Activated T-helper 1 cell treated with Interleukin-2 at 50 U/mL for 16 hours (primary cell): ENCODE results near the gene MAP3K4.
"Not testable (repeated sequence)": the region's sequence is repeated elsewhere in the genome, so short reads cannot be mapped to it uniquely, and the experiment has no call there.

Experiments
- DNase-seq: peaks from one replicate; pipeline ENCODE4 v3.0.0-alpha.2; 2020; ENCODE audit warnings: low read depth

Gene MAP3K4

DNA sequence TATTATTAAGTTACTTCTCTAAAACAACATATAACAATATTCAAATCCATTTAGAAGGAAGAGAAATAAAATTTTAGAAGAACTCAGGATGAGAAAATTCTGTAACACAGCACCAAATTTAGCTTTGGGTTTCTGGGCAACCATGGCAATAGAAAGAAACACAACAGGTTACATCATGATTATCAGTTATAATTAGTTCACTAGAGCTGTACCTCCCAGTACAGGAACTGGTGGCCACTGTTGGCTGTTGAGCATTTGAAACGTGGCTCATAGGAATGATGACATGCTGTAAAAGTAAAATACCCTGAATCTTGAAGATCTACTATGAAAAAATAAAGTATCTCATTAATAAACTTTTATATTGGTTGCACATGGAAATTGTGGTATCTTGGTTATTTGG is 23.7 kb upstream of the MAP3K4 start:
- DNase-seq, result no peak

DNA sequence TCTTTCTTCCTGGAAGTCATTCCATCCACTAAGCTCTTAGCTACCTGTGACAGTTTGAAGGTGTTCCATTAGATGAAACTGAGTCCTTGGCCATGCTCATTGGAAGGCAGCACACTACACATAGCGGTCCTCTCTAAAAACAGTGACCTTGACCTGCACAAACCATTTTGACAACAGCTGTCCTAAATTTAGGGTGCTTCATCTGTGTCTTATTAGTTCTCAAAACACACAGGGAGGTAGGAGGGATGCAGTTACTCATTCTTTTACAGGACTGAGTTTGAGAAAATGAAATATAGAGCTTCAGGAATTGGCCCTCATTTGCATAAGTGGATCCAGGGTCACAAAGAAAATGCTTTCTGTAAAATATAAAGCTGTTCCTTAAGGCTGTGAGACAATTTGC is 20.4 kb upstream of the MAP3K4 start:
- DNase-seq, result no peak

DNA sequence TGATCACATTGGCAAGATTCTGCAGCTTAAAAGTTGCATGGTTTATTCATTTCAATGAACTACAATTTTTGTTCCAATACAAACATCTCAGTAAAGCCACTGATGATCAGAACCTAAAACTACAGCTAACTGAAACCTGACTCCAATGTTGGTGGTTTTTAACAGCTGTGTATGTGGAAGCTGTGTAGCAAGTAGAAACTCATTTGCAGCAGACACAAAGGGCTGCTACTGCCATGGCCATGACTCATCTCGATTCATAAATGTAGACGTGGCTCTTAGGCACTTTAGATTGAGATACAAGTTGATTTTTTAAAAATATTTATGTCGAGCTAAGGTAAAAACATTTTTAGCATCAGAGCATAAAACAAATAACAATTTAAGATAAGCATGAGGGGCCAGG is 19.5 kb upstream of the MAP3K4 start:
- DNase-seq, result no peak

DNA sequence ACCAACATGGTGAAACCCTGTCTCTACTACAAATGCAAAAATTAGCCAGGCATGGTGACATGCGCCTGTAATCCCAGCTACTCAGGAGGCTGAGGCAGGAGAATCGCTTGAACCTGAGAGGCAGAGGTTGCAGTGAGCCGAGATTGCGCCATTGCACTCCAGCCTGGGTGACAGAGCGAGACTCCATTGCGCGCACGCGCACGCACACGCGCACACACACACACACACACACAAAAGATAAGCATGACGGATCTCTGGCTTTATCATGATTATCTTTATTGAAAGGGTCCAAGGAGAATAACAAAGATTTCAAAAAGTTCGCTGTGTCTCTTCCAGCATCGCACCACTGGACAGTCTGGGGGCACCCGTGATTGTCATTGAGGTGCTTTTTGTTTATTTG is 19.0 kb upstream of the MAP3K4 start:
- DNase-seq, result not testable (repeated sequence)

DNA sequence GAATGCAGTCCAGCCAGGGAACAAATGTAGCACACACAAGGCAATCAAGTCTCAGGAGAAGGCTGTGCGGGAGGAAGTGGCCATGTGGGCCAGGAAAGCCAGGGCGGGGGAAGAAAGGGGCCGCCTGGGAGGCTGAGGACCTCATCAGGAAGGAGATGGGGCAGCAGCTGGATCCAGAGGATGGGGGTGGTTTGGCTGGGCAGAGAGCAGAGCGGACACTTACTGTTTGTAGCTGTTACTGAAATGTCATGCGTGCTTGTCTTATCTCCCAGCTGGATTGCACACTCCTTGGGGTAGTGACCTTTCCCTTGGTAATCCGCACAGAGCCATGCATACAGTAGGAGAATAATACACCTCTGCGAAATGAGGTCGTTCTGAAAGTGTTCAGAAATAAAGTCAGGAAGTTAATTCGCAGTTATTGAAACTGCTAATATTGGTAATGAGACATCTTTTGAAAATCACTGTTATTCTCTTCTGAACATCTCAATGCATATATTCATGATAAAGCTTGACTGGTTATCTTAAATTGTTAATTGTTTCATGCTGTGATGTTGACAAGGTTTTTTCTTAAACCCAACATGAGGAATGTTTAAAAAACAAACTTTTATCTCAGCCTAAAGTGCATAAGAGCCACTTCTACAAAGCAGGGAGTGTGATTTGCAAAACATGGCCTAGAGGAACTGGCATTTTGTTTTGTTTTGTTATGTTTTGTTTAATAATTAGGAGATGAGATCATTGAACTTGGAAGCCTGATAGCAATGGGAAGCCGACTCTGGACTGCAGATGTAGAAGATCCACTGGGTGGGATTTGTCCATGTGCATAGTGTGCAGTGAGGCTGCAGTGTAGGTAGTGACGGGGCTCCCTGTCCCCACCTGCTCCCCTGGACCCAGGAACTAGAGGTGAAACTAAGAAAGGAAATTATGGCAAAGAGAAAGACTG is 18.0 kb upstream of the MAP3K4 start:
- DNase-seq, result no peak

DNA sequence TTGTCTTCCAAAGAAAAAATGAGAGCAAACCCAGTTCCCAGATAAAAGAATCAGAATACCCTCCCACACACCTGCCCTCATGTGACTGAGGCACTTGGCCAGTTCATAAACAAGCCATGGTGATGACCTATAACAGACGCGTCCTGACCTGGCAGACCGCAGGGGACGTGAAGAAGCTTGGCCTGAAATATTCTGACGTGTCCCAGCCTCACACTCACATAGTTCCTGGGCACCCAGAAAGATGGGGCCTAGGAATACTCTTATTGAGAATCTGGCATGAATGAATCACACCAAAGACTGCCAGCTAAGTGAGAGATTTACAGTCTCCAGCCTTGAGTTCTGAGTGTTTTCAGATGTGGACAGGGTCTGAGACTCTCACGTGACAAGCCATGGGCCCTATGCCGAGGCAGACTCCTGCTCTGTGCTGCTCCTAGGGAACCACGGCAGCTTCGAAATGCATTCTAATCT is 17.2 kb upstream of the MAP3K4 start:
- DNase-seq, result no peak

DNA sequence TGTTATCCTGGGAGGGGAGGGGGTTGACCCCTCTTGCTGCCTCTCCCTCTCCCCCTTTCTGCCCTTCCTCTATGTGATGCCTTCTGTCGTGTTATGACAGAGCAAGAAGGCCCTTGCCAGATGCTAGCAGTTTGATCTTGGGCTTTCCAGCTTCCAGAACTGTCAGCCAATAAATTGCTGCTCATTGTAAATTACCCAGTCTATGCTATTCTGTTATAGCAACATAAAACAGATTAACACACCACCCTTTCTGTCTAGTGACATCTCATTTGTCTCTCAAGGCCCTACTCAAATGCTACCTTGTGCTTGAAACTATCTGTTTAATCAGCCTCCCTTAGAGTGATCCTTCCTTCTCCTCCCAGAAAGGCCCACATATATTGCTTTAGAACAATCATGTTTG is 16.4 kb upstream of the MAP3K4 start:
- DNase-seq, result no peak

DNA sequence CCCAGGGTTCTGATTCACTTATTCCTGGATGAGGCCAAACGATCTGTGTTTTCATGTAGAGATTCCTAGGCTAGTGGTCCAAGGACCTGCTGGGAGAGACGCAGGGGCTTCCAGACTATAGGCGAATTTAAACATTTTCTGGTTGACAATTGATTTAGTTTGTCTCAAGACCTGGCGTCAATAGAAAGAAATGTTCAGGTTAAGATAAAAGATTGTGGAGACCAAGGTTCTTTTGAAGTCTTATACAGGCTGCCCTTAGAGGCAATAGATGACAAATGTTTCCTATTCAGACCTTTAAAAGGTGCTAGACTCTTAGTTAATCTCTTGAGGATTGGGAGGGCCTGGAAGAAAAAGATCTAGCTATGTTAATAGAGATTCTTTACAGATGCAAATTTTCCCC is 15.6 kb upstream of the MAP3K4 start:
- DNase-seq, result not testable (repeated sequence)

DNA sequence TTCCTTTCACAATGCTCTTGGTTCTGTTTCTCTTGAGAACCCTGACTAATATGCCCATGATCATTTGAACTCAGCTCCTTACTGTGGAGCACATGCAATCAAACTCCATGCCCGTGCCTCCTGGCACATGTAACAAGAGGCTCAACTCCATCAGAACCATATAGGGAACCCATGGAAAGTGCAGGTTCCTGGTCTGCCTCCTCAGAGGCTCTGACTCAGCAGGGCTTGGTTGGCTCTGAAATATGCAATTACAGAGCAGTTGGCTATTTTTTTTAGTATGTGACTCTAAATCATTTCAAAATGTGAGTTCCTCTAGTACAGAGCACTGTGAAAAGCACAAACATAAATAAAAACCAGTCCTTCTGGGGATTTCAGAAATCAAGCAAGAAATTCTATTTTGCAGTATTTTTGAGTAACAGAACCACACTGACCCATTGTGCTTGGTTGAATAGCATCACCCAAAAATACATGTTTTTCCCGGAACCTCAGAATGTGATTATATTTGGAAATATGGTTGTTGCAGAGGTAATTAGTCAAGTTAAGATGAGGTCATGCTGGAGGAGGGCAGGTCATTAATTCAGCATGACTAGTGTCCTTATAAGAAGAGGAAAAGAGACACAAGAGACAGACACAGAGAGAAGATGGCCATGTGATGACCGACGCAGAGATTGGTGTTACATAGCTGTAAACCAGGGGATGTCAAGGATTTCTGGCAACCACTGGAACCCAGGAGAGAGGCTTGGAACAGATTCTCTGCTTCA is 13.2 kb upstream of the MAP3K4 start:
- no peak for DNase-seq

DNA sequence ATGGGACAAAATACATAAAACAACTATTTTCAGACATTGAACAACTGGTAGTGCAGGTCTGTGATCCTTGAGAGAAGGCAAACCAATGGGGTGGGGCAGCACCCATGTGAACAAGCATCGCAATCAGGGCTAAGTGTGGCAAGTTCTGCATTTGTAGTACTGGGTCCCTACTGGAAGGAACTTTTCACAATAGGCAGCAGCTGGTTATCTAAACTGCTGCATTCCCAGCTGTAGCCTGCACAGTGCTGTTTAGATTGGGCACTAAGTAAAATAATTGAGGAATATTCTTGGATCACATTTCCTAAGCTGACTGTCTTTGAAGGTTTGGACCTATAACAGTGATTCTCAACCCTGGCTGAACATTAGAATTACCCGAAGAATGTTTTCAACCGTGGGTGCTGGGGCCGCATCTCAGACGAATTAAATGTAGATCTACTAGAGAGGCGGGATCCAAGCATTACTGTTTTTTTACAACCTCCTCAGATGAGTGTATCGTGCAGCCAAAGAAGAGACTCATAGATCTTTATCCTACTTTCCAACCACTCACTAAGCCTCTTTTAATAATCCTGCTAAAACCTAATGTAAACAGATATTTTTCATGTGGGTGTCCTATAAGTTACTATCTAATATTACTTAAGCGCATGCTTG is 12.4 kb upstream of the MAP3K4 start:
- DNase-seq, result no peak

DNA sequence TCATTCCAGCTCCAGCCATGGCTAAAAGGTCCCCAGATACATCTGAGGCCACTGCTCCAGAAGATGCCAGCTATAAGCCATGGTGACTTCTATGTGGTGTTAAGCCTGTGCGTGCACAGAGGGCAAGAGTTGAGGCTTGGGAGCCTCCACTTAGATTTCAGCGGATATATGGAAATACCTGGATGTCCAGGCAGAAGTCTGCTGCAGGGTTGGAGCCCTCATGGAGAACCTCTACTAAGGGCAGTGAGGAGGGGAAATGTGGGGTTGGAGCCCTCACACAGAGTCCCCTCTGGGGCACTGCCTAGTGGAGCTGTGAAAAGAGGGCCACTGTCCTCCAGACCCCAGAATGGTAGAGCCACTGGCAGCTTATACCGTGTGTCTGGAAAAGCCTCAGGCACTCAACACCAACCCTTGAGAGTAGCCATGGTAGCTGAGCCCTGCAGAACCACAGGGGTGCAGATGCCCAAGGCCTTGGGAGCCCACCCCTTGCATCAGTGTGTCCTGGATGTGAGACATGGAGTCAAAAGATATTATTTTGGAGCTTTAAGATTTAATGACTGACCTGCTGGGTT is 8.1 kb upstream of the MAP3K4 start:
- DNase-seq, result not testable (repeated sequence)

DNA sequence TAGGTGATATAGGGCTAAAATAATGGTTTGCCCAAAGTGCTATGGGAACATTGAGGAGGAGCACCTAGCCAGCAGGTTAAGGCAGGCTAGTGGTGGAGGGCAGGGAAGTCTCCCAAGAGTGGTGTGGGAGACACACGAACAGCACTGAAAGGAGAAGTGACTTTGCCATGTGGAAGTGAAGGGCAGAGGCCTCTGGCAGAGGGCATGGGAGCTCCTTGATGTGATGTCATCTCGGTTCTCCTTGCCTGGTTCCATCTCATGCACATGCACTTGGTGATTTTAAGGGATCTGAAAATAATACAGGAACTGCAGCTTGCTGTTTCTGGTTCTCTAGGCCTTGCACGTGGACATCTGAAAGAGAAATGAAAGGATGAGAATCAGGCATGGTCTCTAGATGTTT is 4.7 kb upstream of the MAP3K4 start:
- DNase-seq, result no peak

DNA sequence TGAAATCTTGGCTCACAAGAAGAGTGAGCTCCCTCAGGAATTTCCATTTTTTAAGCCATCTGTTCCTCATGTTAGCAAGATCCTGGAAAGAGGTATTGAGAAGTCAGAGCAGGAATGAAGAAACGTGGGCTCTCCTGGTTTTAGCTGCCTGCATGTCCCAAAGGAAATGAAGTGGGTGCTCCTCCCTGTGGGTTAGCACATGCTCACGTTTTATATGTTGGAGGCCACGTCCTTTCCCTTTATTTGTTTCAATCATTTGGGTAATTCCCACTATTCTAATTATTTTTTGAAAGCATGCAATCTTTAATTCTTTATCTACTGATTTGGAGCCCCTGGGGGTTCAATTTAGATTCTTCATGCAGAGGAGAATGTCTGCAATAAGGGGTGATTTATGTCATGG is 4.3 kb upstream of the MAP3K4 start:
- DNase-seq, result no peak

DNA sequence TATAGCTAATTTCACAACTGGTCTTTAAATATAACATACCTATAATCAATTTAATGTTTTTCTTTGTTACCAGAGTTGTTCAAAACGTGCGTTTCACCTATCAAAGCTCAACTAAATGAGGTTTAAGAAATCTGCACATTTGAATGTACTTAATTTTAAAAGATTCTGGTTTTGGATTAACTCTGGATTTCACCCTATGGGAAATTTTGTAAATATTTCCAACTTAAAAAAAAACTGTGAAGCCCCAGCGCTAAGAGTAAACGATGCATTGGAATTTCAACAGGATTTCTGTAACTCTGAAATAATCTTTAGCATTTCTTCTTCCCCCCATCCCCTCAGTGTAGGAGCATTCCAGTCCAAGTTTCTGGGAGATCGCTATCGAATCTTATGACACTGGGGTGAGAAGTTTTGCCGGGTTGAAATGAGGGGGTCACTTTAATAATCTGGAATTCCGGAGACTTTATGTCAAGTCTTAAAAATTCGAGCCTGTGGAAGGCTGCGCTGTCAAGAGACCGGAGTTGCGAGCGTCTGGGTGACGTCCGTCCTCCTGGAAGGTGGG is 643 bp upstream of the MAP3K4 start:
- DNase-seq, result no peak

DNA sequence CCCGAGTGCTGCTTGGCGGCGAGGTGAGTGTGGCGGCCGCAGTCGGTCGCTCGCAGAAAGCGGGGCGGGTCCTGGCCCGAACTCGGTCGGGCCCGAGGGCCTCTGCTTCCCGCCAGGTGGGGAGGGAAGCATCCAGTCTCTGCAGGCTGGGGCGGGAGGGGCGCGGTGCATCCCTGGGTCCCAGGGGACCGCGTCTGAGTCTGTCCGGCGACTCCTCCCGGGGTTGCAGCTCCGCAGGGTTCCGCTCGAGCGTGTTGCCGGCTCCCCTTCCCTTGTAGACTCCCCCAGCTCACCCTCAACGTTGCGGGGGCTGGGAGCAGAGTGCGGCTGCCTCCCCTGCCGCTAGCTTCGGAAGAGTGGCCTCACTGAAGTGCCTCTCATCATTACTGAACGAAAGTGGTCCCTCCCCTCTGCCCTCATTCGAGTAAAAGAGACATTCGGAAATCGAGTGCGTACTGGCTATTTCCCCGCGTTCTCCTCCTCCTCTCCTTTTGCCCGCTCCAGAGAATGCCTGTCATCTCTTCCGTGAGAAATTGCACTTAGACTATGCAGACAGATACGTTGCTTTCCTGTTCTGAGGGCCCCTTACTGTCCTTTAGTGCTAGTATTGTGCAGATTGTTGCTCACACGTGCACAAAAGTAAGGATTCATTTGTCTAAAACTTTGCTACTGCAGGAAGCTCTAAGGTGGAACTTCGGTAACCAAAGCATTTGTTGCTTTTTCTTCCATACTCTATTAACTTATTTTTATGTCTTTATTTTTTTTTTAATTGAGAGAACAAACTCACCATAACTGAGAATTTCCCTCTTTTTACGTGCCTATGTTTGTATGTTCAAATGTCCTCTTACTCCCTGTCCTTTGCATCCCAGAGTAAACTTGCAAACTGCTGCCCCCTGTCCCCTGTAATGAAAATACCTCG is 751 bp downstream of the MAP3K4 start:
- no peak for DNase-seq

DNA sequence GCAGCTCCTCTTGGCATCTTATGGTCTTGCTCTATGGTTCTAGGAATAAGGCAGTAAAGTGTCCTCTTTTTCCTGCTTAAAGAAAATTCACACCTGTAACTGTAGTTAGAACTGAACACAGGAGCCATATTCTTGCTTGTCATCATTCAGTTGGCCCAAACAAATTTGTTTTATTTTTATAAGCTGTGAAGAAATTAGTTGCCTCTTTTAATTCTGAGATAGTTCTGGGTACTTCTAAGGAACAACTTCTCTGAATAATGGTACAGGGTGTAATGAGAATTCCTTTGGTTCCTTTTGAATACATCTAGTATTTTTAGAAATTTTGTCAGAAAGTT is 1.4 kb downstream of the MAP3K4 start:
- DNase-seq, result no peak

DNA sequence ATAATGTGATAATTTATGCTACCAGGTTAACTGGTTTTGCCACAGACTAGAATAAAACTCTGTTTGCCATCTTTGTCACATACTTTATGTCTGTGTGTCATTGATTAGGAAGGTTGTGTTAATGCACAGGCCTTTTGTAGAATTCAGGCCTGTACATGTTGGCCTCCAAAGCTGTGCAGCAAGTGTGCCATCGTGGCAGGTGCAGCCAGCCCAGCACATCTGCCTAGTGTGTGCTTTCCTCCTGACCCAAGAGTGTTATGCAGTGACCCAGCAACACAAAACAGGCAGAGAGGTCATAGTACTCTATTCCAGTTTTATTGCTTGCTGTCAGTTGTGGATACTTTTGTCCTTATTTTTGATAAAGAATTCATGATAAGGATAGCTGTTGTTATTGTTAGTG is 3.7 kb downstream of the MAP3K4 start:
- DNase-seq, result no peak

DNA sequence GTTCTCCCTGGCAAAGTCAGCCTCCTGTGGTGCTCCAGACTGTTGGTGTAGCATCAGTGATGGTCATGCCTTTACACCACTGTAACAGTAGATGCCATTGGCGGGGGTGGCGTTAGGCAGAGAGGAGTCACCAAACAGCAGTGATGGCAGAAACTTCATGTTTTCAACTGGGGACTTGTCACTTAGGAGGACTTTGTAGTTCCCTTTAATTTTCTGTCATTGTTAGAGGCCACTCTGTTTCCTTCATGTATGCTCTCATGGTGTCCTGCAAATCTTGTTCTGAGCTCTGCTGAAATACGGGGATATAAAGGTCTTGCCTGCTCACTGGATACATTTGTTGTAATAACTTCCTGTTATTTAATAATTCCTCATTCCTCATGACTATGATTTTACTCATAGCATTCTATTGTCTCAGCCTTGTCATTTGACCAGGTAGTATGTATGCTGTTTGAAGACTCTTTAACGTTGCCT is 4.6 kb downstream of the MAP3K4 start:
- no peak for DNase-seq

DNA sequence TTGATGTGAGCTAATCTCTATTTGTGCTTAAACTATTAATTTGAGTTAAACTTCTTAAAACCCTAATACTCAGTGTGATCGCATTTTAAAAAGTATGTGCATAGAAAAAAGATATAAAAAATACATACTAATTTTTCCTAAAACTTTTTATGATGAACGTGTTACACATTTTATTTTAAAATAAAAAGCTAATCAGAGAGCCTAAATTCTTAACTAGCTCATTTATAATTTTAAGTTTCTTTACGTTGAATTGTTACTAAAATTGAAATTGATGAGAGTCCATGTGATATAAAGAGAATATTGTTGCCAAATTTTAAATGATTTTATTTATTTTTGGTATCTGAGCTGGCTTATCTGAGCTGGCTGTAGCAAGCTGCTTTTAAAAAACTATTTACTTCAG is 6.6 kb downstream of the MAP3K4 start:
- no peak for DNase-seq

DNA sequence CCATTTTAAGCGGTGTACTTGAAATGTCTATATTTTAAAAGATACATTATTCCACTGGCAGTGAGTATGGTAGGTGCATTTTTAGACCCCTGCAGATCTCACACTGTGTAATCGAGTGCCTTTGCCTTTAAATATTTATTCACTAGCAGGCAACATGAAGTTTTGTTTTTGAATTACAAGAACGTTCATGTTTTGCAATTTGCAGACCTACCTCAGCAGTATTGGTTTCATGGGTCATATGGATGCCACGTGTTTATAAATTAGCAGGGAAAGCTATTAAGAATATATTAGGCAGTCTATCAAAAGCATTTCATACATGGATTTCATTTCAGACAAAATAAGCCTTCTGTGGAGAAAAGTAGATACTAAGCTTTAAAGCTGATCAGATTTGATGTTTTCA is 7.2 kb downstream of the MAP3K4 start:
- no peak for DNase-seq

DNA sequence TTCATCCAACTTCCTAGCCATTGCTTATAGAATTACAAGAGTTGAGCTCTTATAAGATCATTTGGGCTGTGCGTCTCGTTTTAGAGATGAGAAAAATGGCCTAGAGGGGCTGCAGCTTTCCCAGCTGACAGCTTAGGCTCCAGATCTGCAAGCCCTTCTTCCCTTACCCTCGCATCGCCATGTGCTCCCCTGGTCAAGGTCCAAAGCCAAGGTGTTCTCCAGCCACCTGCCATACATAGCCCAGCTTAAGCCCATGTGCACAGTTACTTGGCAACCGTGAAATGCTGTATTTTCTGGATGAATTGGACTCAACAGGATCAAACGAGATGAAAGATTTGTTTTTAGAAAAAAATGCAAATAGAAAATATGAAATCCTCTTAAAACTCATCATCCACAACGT is 7.9 kb downstream of the MAP3K4 start:
- DNase-seq, result no peak
